Measurements from ENCODE around the gene LAMC1. TPM values are rescaled to one million over a fixed set of nuclear protein-coding genes. Genes with fewer than 3 reads are reported as not detected.

The LAMC1 gene
- total RNA-seq, 1 experiment from 2014 or later: 61.2 TPM

DNA sequence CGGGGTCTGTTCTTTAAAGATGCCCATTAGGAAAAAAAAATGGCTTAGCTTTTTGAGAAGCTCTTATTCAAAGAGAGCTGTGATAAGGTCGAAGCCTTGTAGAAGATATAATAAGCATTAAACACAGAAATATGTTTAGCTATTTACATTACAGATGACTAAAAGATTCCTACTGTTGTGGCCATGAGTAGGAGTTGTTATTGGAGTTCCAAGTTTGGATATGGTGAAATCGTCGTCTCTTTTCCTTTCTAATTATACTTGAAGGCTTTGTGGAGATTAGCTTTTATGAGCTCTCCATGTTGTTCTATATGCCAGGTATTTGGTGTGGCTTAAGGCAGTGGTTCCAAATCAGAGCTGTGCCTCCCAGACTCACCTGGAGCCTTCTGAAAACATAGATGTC lies 82.9 kb downstream of the LAMC1 start:
- Histone ChIP-seq H4K20me1 (ENCODE audit: insufficient read depth) (no peaks in the 10 kb centered on the region), H3K4me2 (ENCODE audit: low read length) (no peak overlapping the region), H2AFZ (ENCODE audit: low read depth, low read length, poor library complexity, severe bottlenecking) (no peak overlapping the region), H3K36me3 (ENCODE audit: control insufficient read depth in 1 of 2, insufficient read depth in 2 of 2, low read length in 2 of 2) (peaks cover 0 to 5% of the 10 kb centered on the region in 2 experiments; a peak in 1 of 4 replicates), H3K4me1 (ENCODE audit: control insufficient read depth in 1 of 2, insufficient read depth in 2 of 2, low read length in 2 of 2) (no peaks in the 10 kb centered on the region), H3K27me3 (ENCODE audit: insufficient read depth, low read length) (no peaks in the 10 kb centered on the region), H3K9ac (ENCODE audit: low read length) (no peak overlapping the region), H3K9me2 (ENCODE audit: insufficient read depth) (no peaks in the 10 kb centered on the region), H3K79me2 (ENCODE audit: insufficient read depth, low read length) (peaks cover 5% of the 10 kb centered on the region; the same call in 1 of the 2 replicates), H3K27ac (ENCODE audit: low read depth, low read length) (no peak overlapping the region), H3K9me3 (ENCODE audit: control insufficient read depth in 1 of 2, insufficient read depth in 1 of 2, low read depth in 1 of 2, low read length in 2 of 2) (no peaks in the 10 kb centered on the region), H3K4me3 (replicated peaks in 1 of 2; ENCODE audit: low read depth in 1 of 2, low read length in 2 of 2) (no peak overlapping the region)
- CTCF ChIA-PET: no interaction called here
- no TSS peak for BruUV-seq (replicated peaks)
- no peak for ATAC-seq
- no peak for DNase-seq (ENCODE audit: low read depth, low spot score)
- POLR2A ChIA-PET: no interaction called here
- intact Hi-C loops (cut with micrococcal nuclease): no loop called here
- RAD21 ChIA-PET (ENCODE audit: low non-redundant PET in 1 of 2, low total read pairs in 2 of 2, uncharacterized antibody in 2 of 2, unreplicated experiment in 2 of 2): interaction anchor here in 1 of 2 experiments (0.6 kb wide), 1 partner anchor 27 kb away, joined by 3 read pairs; no protein-coding TSS in a partner anchor
- TF ChIP-seq, protein P1, sequence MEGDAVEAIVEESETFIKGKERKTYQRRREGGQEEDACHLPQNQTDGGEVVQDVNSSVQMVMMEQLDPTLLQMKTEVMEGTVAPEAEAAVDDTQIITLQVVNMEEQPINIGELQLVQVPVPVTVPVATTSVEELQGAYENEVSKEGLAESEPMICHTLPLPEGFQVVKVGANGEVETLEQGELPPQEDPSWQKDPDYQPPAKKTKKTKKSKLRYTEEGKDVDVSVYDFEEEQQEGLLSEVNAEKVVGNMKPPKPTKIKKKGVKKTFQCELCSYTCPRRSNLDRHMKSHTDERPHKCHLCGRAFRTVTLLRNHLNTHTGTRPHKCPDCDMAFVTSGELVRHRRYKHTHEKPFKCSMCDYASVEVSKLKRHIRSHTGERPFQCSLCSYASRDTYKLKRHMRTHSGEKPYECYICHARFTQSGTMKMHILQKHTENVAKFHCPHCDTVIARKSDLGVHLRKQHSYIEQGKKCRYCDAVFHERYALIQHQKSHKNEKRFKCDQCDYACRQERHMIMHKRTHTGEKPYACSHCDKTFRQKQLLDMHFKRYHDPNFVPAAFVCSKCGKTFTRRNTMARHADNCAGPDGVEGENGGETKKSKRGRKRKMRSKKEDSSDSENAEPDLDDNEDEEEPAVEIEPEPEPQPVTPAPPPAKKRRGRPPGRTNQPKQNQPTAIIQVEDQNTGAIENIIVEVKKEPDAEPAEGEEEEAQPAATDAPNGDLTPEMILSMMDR (IDR thresholded peaks at IDR 0.05 in 2 of 3, conservative IDR thresholded peaks at IDR 0.05 in 1 of 3; ENCODE audit: borderline replicate concordance in 1 of 3, insufficient read depth in 1 of 3, low read depth in 2 of 3, low read length in 2 of 3): no peak
- TF ChIP-seq, protein P2, sequence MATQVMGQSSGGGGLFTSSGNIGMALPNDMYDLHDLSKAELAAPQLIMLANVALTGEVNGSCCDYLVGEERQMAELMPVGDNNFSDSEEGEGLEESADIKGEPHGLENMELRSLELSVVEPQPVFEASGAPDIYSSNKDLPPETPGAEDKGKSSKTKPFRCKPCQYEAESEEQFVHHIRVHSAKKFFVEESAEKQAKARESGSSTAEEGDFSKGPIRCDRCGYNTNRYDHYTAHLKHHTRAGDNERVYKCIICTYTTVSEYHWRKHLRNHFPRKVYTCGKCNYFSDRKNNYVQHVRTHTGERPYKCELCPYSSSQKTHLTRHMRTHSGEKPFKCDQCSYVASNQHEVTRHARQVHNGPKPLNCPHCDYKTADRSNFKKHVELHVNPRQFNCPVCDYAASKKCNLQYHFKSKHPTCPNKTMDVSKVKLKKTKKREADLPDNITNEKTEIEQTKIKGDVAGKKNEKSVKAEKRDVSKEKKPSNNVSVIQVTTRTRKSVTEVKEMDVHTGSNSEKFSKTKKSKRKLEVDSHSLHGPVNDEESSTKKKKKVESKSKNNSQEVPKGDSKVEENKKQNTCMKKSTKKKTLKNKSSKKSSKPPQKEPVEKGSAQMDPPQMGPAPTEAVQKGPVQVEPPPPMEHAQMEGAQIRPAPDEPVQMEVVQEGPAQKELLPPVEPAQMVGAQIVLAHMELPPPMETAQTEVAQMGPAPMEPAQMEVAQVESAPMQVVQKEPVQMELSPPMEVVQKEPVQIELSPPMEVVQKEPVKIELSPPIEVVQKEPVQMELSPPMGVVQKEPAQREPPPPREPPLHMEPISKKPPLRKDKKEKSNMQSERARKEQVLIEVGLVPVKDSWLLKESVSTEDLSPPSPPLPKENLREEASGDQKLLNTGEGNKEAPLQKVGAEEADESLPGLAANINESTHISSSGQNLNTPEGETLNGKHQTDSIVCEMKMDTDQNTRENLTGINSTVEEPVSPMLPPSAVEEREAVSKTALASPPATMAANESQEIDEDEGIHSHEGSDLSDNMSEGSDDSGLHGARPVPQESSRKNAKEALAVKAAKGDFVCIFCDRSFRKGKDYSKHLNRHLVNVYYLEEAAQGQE (IDR thresholded peaks at IDR 0.05; ENCODE audit: low read depth): no peak
- no peak for TF ChIP-seq EGR1 (IDR thresholded peaks at IDR 0.05; ENCODE audit: low read depth)
- TF ChIP-seq RAD21 (IDR thresholded peaks at IDR 0.05; ENCODE audit: low read depth): no peak
- no peak for TF ChIP-seq SP1 (IDR thresholded peaks at IDR 0.05; ENCODE audit: low read depth)
- TF ChIP-seq SRF (IDR thresholded peaks at IDR 0.05; ENCODE audit: low read depth): no peak
- TF ChIP-seq, protein P3, sequence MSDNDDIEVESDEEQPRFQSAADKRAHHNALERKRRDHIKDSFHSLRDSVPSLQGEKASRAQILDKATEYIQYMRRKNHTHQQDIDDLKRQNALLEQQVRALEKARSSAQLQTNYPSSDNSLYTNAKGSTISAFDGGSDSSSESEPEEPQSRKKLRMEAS (IDR thresholded peaks at IDR 0.05): no peak
- no peak for TF ChIP-seq CBX3 (IDR thresholded peaks at IDR 0.05; ENCODE audit: low read depth)
- no peak for TF ChIP-seq ELF1 (IDR thresholded peaks at IDR 0.05; ENCODE audit: borderline replicate concordance, low read depth)

Data from HCT116 (cell line).